ENCODE measurements around the gene TBC1D22A.

GRCh38 chr22:47193606-47194329 lies 431.3 kb downstream of the TBC1D22A start:
- TF ChIP-seq CTCF (IDR thresholded peaks at IDR 0.05; ENCODE audit: insufficient read depth, low read depth, low read length), result no peak
- no peak for TF ChIP-seq EZH2 (IDR thresholded peaks at IDR 0.05; ENCODE audit: insufficient read depth, low read length)

Data from astrocyte (in vitro differentiated cells and primary cell).